Activated CD8-positive, alpha-beta memory T cell treated with anti-CD3 and anti-CD28 coated beads, Interleukin-2, amount 50 U/mL, for 1 hour (primary cell): ENCODE data around the gene MORC4.
"Not testable (repeated sequence)": the region's sequence is repeated elsewhere in the genome, so short reads cannot be mapped to it uniquely, and the experiment has no call there.

Experiments used
- DNase-seq: peaks from one replicate; pipeline ENCODE4 v3.0.0-alpha.2; 2020; ENCODE audit errors: extremely low read depth

Gene MORC4

GRCh38 chrX:107000013-107000515 is at the start of gene MORC4:
Gene MORC4, minus strand, starts transcription at chrX:107000212. Its CDS starts 243 bp downstream, at chrX:106999969.
- no peak for DNase-seq

DNA sequence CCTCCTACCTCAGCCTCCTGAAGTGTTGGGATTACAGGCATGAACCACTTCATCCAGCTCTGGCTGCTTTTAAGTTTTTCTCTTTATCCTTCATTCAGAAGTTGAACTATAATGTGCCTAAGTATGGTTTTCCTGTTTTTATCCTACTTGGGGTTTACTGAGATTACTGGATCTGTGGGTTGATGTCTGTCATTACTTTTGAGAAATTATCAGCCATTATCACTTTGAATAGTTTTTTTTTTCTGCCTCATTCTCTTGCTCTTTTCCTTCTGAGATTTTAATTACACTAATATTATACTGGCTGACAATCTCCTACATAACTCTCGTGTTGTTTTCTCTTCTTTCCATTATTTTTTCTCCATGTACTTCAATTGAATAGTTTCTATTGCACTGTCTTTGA is 47.6 kb upstream of the MORC4 start:
- DNase-seq: no peak

DNA sequence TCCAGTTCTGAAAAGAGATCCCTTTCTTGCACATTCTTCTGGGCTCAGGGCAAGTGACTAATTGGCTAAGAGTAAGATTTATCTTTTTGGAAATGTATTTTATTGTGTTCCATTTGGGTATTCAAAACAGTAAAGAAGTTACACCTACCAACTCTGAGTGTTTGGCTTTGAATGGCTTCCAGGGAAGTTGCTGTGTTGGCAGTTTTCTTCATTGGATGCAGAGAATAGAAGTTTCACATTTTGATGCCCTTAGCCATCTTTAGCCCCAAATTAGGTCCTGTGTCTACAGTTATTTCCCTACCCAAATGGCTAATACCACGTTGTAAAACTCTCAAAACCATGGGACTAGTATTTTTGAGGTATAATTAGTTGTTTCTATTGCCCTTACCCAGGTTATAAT is 29.7 kb upstream of the MORC4 start:
- DNase-seq: no peak

DNA sequence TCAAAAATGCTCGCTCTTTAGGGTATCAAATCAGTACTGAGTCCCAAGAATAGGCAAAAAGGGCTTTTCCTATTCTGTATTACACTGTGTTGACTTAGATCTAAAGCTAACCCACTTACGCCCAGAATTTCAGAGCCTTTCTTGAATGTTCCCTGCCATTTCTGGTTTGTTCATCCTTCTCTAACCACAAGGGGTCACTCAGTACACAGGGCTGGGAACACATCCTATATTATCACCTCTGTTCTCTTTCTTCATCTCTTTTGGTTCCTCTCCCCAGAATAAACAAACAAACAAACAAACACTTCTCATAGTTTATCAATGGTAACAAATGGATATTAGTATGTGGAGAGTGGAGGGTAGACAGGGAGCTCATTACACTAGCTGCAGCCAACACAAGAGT is 25.5 kb upstream of the MORC4 start:
- no peak for DNase-seq

- no peak for DNase-seq
Observed at GRCh38 chrX:107014936-107015335, 14.9 kb upstream of the MORC4 start.

GRCh38 chrX:107008034-107008433 is 8.0 kb upstream of the MORC4 start:
- no peak for DNase-seq

- DNase-seq: no peak
Observed at GRCh38 chrX:106999002-106999975, 723 bp downstream of the MORC4 start.

DNA sequence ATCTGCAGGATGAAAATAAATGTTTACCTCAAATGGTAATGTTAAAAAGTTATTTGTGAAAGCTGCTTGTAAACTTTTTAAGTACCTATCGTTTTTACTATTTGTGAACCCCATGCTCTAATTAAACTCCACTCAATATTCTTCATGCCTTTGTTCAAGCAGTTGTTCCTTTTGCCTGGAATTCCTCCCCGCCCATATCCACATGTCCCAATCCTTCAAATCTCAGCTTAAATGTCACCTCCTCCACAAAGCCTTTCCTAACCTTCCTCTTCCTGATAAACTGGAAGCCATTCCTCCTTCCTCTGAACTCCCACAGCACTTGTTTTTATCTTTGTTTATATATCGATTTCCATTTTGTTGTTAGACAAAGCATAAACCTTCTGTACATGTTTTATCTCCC is 2.4 kb downstream of the MORC4 start:
- DNase-seq: no peak

DNA sequence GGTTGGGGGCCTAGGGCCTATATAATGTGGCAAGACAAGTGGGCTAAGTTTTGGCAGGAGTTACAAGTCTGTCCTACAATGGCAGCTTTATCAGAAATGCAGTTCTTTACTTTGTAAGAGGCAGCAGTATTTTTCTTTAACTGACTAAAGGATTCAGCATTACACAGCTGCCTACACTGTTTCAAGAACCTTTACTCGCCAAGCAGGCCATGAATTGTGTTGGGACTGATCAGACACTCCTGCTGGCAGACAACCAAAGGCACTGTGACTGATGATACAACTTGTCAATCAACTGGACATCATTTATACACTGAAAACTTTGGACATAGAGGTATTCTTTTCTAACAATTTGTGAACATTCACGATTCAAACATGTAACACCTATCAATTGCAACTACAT is 4.3 kb downstream of the MORC4 start:
- DNase-seq: no peak

DNA sequence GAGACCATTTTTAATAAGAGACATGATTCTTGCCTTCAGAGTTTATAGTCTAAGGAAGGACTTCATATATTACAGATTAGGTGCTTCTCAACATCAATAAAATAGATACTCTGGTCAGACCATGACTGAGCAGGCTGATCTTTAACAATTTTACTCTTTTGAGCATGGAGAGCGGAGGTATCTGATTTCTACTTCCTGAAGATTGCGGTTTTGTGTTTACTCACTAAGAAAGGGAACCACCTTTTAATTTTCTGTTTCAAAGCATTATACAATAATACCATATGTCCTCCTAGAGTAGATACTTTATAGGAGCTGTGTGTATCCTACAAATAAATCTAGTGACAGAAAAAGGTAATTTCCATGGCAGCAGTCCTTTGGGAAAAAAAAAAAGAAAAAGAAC is 12.5 kb downstream of the MORC4 start:
- no peak for DNase-seq

DNA sequence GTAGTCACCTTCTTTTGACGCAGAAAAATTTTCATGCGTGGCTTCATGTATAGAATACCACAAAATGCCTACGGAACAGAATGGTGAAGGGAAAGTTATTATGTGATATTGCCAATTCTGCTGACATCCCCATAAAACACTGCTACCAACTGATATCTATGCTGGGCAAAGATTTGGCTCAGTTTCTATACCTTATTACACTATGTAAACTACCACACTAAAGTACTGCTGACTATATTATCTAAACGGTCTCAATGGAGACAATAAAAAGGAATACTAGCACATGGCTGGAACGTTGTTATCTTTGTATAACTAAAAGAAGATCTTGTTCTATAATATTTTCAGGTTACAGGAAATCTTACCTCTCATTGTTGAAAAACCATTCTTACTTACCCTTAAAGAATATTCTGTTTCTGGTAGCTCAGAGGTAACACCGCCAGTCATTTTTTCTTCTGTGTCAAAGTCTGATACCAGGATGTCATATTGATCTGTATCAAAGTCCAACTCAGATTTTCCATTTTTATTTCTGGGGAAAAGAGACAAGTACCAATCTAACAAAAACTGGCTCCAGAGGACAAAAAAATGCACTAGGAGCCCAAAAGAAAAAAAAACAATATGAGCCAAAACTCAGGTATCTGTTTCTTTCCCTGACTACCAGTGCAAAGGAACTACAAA is 18.9 kb downstream of the MORC4 start:
- no peak for DNase-seq

DNA sequence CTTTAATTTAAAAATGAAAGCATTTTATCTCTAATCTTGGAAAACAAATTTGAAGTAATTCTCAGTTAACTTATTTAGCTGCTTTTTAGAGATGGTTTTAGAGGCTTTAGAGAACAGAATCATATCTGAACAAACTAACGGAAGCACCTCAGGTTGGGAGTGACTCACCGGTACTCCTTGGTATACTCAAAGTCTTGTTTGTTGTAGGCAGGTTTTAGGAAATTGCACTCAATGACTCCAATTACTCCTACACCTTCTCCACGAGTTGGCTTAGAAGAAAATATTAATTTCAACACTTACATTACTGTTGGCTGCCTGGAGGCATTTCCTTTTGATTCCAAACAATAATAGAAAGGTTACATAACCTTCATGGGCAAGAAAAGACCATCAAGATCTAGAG is 23.6 kb downstream of the MORC4 start:
- no peak for DNase-seq

GRCh38 chrX:106973433-106974149 is 26.4 kb downstream of the MORC4 start:
- no peak for DNase-seq

DNA sequence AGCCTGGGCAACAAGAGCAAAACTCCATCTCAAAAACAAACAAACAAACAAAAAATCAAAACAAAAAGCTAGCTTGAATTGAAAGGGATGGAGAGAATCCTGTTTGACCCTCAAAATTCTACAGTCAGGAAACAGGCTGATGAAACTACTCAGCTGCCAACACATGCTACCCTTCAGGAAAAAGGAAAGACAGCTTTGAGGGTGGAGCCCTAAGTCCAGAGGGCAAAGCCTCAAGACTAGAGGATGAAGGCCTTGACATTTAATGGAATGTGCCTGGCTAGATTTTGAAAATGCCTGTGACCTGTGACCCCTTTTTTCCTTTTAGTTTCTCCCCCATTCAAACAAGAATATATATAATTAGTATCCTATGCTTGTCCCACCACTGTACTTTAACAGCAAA is 27.1 kb downstream of the MORC4 start:
- DNase-seq: no peak

- DNase-seq: not testable (repeated sequence)
Observed at GRCh38 chrX:106966547-106966946, 33.5 kb downstream of the MORC4 start.

DNA sequence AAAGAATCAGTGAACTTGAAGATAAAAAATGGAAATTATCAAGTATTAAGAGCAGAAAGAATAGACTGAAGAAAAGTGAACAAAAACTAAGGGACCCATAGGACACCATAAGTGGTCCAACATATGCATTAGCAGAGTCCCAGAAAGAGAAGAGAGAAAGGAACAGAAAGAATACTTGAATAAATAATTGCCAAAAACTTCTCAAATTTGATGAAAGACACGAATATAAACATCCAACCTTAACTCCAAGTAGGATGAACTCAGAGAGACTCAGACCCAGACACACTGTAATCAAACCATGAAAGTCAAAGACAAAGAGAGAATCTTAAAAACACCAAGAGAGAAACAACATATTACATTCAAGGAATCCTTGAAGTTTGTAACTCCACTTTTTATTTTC is 35.7 kb downstream of the MORC4 start:
- DNase-seq: no peak

- no peak for DNase-seq
Observed at GRCh38 chrX:106963111-106963510, 36.9 kb downstream of the MORC4 start.

DNA sequence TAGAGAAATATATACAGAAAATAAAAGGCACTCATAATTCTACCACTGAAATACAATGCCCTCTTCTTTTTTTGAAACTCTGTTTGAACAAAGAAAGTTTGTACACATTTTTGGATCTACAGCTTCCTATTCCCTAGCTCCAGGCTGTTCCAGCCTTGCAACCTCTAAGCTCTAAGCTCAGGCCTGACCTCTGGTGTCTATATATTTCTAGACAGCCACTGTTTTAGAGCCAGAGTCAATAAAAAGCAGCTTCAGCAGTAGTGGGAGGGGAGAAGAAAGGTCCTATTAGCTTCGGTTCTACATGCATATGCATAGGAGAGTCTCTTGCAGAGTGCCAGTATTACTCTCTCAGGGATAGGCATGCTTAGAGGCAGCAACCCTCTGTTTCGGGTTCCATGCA is 40.1 kb downstream of the MORC4 start:
- DNase-seq: no peak

DNA sequence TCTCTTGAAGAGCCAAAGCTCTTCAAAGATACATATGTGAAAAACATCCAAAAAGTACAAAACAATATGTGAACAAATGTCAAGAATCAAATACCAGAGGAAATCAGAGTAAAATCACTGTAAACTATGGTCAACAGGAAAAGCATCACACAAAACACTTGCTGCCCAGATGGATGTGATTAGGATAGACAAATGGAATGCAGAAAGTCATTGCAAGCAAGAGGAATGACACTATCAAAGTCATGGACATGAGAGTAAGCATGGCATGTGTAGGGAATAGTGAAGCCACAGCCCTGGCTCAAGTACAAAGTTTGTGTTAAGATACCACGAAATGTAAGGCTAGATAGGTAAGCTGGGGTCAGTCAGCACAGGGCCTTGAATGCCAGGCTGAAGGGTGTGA is 42.2 kb downstream of the MORC4 start:
- no peak for DNase-seq

DNA sequence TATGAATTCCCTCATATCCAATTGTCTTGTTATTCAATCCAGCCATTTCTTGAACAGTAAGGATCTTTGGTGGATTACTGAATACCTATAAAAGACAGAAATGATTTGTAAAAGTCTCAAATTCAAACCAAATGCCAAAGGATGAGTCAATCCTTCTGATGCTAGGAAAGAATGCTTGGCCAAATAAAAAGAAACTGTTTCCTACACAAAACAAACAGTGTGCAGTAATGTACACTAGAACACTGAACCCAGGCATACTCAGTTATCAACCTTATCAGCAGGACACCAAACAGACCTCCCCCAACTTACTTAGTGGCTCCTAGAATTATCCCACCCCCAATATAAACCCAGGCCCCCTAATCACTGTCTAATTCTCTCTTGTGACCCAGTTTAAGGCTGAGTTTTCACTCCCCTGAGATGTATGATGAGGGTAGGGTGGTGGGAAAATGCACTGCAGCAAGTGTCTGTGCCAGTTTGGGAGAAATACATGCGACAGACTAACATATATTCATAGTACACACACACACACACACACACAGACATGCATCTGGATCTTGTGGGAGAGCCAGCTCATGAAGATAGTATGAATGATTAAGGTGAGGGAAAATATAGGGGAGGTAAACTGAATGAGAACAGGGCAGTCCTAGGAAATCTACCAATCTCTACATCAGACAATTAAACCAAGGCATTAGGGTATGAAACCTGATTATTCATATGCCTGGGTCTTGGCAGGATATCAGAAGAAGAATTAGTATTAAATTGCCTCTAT is 44.8 kb downstream of the MORC4 start:
- DNase-seq: no peak

DNA sequence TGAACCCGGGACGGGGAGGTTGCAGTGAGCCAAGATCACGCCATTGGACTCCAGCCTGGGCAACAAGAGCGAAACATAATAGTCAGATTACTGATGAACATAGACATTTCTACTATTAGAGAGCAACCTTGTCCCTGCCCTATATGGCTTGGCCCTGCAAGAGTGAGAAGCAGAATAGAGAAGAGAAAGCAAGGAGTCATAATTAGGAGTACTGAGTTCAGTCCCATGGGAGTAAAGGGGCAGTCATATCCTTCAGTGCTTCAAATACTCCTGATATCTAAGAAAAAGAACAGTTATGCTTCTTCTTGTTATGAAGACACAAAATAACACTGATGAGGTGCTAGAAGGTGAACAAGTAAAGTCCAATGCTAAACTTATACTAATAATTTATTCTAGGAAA is 46.0 kb downstream of the MORC4 start:
- no peak for DNase-seq

- no peak for DNase-seq
Observed at GRCh38 chrX:106952988-106953387, 47.0 kb downstream of the MORC4 start.
